GM10248 (cell line): ENCODE results near the gene RUVBL1.

Experiments used
- CTCF ChIA-PET: fragments of 300-600 bp; sonication (Branson Sonifier 250); formaldehyde crosslinking; extraction: SDS; loops from one replicate; lab custom pipeline; 2021; ENCODE audit warnings: antibody characterized with exemption; lab: Yijun Ruan, JAX
- POLR2A ChIA-PET: fragments of 350-650 bp; sonication (Branson Sonifier 250); formaldehyde crosslinking; extraction: SDS; loops from one replicate; lab custom pipeline; 2020; ENCODE audit warnings: antibody characterized with exemption; lab: Yijun Ruan, JAX
- DNase-seq: peaks from one replicate; pipeline ENCODE4 v3.0.0; 2012; ENCODE audit errors: extremely low spot score
- CTCF ChIP-seq: IDR thresholded peaks from 2 replicates; pipeline ENCODE4 v1.5.1; 2012; ENCODE audit warnings: mild to moderate bottlenecking, low read depth; ENCODE audit errors: extremely low read depth, missing control alignments, control extremely low read depth

RUVBL1 gene

DNA sequence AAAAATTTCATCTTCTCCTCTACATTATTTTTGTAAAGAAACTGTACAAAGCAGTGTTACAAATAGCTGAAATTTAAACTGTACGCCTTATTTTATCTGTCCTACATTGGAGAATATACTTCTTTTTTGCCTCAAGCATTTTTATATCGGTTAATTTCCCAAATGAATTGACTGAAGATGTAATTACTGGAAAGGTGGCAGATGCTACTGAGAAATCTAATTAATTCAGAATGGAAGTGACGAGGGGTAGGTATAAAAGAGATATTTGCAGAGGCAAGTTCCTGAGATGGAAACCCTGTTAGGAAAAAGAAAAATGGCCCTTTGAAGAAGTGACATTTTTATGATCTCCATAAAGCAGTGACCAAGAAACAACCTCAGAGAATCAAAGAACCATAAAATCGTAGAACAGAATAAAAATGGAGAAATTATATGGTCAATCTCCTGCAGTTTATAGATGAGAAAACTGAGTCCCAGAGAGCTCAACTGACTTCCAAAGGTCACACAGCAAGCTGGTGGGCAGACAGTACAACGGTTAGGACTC lies 20.4 kb downstream of the RUVBL1 start:
- no peak for TF ChIP-seq CTCF
- ChIA-PET POLR2A (no interaction called here), CTCF (interaction anchor here (1.0 to 2.3 kb wide), 7 partner anchors 7 to 528 kb away, joined by 3 to 11 read pairs (median 4); partner anchors contain the start of gene RUVBL1)
- DNase-seq: no peak

DNA sequence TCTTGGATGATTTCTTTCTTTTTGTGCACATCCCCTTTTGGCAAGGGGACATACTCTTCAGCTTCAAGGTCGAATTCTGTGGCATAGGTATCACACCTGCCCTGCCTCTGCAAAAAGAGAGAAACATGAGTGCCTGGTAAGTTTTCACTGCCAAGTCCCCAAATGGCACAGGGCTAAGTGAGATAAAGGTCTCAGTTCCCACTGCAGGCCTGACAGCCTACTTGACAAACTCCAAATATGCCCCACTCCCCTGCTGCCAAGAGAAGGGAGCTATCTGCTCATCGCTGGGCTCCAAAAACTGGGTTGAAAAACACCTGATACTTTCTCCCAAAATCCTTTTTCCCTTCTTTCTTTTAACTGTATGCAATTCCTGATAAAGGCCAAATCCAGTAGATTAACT lies 23.0 kb downstream of the RUVBL1 start:
- POLR2A ChIA-PET: no interaction called here
- CTCF ChIA-PET: interaction anchor here (1.2 to 8.5 kb wide), 5 partner anchors 10 to 397 kb away, joined by 3 to 86 read pairs (median 5); no protein-coding TSS in a partner anchor
- no peak for TF ChIP-seq CTCF
- no peak for DNase-seq

DNA sequence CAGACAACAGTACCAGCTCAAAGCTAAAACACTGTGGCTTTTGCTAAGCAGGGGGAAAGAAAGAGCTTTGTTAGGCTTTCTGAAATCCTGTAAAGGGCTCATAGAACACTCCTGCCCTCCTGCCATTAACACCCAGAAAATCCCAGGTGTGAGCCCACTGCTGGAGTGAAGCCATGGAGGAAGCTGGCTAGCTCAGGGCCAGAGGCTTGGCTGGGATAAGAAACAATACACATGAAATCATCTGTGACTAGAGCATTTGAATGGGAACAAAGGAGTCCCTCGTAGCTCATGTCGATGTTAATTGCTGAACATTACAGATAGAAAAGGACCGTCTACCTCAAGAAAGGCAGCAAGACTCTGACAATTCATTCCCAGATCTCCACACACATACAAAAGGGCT lies 23.5 kb downstream of the RUVBL1 start:
- CTCF ChIA-PET: interaction anchor here (0.9 to 8.5 kb wide), 6 partner anchors 10 to 34 kb away, joined by 3 to 86 read pairs (median 5); partner anchors contain the start of gene RUVBL1
- POLR2A ChIA-PET: no interaction called here
- TF ChIP-seq CTCF: no peak
- no peak for DNase-seq

DNA sequence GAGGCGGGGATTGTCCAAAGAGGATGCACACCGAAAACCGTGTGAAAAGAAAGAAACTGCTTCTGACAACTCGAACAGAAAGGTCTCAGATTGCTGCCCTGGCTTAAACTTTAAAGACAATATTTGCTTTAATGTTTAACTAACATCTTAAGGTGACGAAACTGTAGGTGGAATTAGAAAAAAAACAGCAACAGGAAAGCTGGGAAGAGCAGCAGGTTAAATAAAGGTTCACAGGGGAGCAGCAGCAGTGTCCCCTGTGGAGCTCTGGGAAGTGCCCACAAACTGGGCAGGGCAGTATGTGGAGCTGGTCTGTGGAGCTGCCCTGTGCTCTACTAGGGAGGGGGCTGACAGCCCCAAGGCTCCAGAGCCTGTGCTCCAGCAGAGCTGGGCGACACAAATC lies 25.4 kb downstream of the RUVBL1 start:
- CTCF ChIA-PET: interaction anchor here (0.7 to 8.5 kb wide), 10 partner anchors 13 to 401 kb away, joined by 3 to 86 read pairs (median 4); partner anchors contain the start of gene RUVBL1
- no peak for TF ChIP-seq CTCF
- no peak for DNase-seq
- POLR2A ChIA-PET: no interaction called here

- DNase-seq: peak; percentile 84
- POLR2A ChIA-PET: no interaction called here
- CTCF ChIA-PET: interaction anchor here (0.6 to 8.5 kb wide), 47 partner anchors 8 to 957 kb away, joined by 3 to 86 read pairs (median 5); partner anchors contain the start of genes EEFSEC, RAB7A and RUVBL1
- TF ChIP-seq CTCF: peak; percentile 88
Measured at GRCh38 chr3:128095222-128095703, 28.3 kb downstream of the RUVBL1 start.

DNA sequence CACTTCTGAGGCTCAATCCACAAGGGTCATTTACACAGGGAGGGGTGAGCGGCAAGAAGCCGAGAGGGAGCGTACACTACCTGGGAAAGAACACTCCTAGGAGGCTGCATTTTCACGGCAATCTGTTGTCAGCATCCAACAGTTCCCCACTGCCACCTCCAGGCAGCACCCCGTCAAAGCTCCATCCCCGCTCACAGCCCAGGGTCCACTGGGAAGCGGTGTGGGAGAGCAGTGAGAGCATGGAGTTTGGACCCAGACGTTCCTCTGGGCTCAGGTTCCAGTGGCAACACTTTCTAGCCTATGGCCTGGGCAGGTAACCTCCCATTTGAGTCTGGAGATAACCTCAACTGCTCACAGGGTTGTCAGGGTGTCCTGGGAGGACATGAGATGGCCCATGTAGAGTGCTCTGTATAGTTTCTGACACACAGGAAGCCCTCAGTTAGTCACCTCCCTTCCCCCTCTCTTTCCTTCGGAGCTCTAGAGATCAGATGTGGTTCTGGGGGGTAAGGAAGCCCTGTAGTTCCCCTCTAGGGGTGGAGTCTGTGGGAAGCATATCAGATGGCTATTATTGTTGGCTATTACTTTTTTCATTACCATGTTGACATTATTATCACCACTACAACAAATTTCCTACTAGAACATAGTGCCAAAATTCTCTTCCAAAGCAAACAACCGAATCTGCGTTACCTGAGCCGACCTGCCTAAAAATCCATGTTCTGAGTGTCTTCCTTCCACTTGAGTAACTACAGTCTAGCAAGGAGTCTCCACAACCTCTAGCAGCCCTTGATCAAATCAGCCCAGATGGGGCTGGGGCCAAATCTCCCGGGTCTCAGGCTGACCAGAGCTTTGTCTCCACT lies 29.1 kb downstream of the RUVBL1 start:
- ChIA-PET CTCF (interaction anchor here (0.7 to 8.5 kb wide), 38 partner anchors 9 to 701 kb away, joined by 3 to 86 read pairs (median 5); partner anchors contain the start of genes EEFSEC, RAB7A and RUVBL1), POLR2A (no interaction called here)
- no peak for TF ChIP-seq CTCF
- DNase-seq: no peak
